Measurements from ENCODE around the gene L1CAM.

The L1CAM gene

GRCh38 chrX:153828308-153828707 lies 57.7 kb downstream of the L1CAM start:
- no peak for DNase-seq (ENCODE audit: extremely low read depth, low read depth)
- TF ChIP-seq CTCF (IDR thresholded peaks at IDR 0.05; ENCODE audit: low read depth, low read length), result no peak

GRCh38 chrX:153827903-153828302 lies 58.1 kb downstream of the L1CAM start:
- DNase-seq (ENCODE audit: extremely low read depth, low read depth), result no peak
- TF ChIP-seq CTCF (IDR thresholded peaks at IDR 0.05; ENCODE audit: low read depth, low read length), result no peak

- TF ChIP-seq CTCF (IDR thresholded peaks at IDR 0.05; ENCODE audit: low read depth, low read length), result no peak
- no peak for DNase-seq (ENCODE audit: extremely low read depth, low read depth)
These were observed 59.0 kb downstream of the L1CAM start for GRCh38 chrX:153827016-153827415.

- no peak for TF ChIP-seq CTCF (IDR thresholded peaks at IDR 0.05; ENCODE audit: low read depth, low read length)
- DNase-seq (ENCODE audit: extremely low read depth, low read depth), result no peak
These were observed 60.9 kb downstream of the L1CAM start for GRCh38 chrX:153825042-153825441.

GRCh38 chrX:153824348-153824747 lies 61.6 kb downstream of the L1CAM start:
- no peak for TF ChIP-seq CTCF (IDR thresholded peaks at IDR 0.05; ENCODE audit: low read depth, low read length)
- DNase-seq (ENCODE audit: extremely low read depth, low read depth), result no peak

- TF ChIP-seq CTCF (IDR thresholded peaks at IDR 0.05; ENCODE audit: low read depth, low read length), result no peak
- no peak for DNase-seq (ENCODE audit: extremely low read depth, low read depth)
These were observed 64.9 kb downstream of the L1CAM start for GRCh38 chrX:153821066-153821465.

GRCh38 chrX:153820601-153821000 lies 65.4 kb downstream of the L1CAM start:
- no peak for TF ChIP-seq CTCF (IDR thresholded peaks at IDR 0.05; ENCODE audit: low read depth, low read length)
- DNase-seq (ENCODE audit: extremely low read depth, low read depth), result no peak

Measured in AG09319 (cell line).